Measurements from ENCODE around the gene CAVIN2. TPM values are rescaled to one million over a fixed set of nuclear protein-coding genes. Genes with fewer than 3 reads are reported as not detected.

Gene CAVIN2
- polyA plus RNA-seq, 1 donor (not counting 4 experiments of a cell fraction or from before 2014, with no cell fraction given): 10.2 TPM

DNA sequence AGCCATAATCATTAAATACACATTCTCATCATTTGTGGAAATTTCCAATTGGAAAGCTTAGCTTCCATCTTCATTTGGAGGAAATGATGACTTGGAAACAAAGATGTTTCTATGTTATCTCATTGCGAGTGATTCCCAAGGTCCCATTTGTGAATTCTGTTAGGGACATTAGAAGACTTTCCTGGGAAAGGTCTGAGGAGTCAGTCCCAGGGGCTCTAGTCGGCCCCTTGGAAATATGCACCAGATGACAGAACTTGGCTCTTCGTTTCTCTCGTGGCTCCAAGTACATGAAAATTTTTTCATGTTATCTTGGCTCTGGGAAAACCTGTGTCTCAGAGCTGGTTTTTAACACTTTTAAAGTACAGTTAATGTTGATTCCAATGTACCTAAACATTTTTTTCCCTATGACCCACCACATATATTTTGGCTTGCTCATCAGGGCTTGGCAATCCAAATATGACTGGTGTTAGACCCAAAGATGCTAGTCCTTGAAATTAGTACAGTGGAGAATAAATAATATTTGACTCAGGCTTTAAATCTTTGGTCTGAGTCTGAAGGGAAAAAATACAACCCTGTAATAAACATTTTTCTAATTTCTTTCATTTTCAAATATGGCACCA is 15.4 kb upstream of the CAVIN2 start:
- Histone ChIP-seq H3K4me1 (ENCODE audit: control insufficient read depth, extremely low read depth, insufficient read depth, low read length) (peaks cover 24% of the 10 kb centered on the region), H3K36me3 (ENCODE audit: control insufficient read depth in 2 of 2, extremely low read depth in 1 of 2, insufficient read depth in 2 of 2, low read length in 2 of 2) (no peaks in the 10 kb centered on the region), H3K4me3 (ENCODE audit: control insufficient read depth in 2 of 3, extremely low read depth in 1 of 3, insufficient read depth in 2 of 3, low read depth in 1 of 3, low read length in 3 of 3) (no peak overlapping the region), H3K4me2 (ENCODE audit: control insufficient read depth, extremely low read depth, insufficient read depth, low read depth, low read length) (no peak overlapping the region), H3K79me2 (ENCODE audit: control insufficient read depth, insufficient read depth, low read length) (no peaks in the 10 kb centered on the region), H3K9me1 (ENCODE audit: control insufficient read depth, extremely low read depth, insufficient read depth, low read length) (no peaks in the 10 kb centered on the region), H3K27me3 (ENCODE audit: control insufficient read depth, extremely low read depth, insufficient read depth, low read length) (no peaks in the 10 kb centered on the region), H3K27ac (ENCODE audit: control insufficient read depth, insufficient read depth, low read length) (no peak overlapping the region), H4K20me1 (ENCODE audit: control insufficient read depth, extremely low read depth, insufficient read depth, low read length) (no peaks in the 10 kb centered on the region), H2AFZ (ENCODE audit: control insufficient read depth, low read length) (no peak overlapping the region), H3K9me3 (ENCODE audit: control insufficient read depth, low read depth, low read length) (no peaks in the 10 kb centered on the region), H3K9ac (ENCODE audit: control insufficient read depth, extremely low read depth, insufficient read depth, low read length) (no peak overlapping the region)
- no peak for TF ChIP-seq EZH2 (IDR thresholded peaks at IDR 0.05; ENCODE audit: low read length)
- TF ChIP-seq CTCF (optimal IDR thresholded peaks at IDR 0.05 in 1 of 3, IDR thresholded peaks at IDR 0.05 in 1 of 3, conservative IDR thresholded peaks at IDR 0.05 in 1 of 3; ENCODE audit: extremely low read depth in 1 of 3, insufficient read depth in 2 of 3, low read length in 3 of 3): no peak
- no peak for DNase-seq (ENCODE audit: low read depth, low spot score)
- dilution Hi-C loops (cut with MboI; ENCODE audit: extremely low pct_ligation_motif_present, low sequenced_read_pairs): no loop called here
- FAIRE-seq: no peak

- H3K36me3 ChIP-seq (ENCODE audit: control insufficient read depth in 2 of 2, extremely low read depth in 1 of 2, insufficient read depth in 2 of 2, low read length in 2 of 2): no peaks in the 10 kb centered on the region
- FAIRE-seq (no peak), DNase-seq (ENCODE audit: low read depth, low spot score) (no peak)
- no peaks in the 10 kb centered on the region for H3K79me2 ChIP-seq (ENCODE audit: control insufficient read depth, insufficient read depth, low read length)
- dilution Hi-C loops (cut with MboI; ENCODE audit: extremely low pct_ligation_motif_present, low sequenced_read_pairs): no loop called here
- no peak overlapping the region for H3K9ac ChIP-seq (ENCODE audit: control insufficient read depth, extremely low read depth, insufficient read depth, low read length)
- H2AFZ ChIP-seq (ENCODE audit: control insufficient read depth, low read length): no peak overlapping the region
- no peaks in the 10 kb centered on the region for H4K20me1 ChIP-seq (ENCODE audit: control insufficient read depth, extremely low read depth, insufficient read depth, low read length)
- H3K9me3 ChIP-seq (ENCODE audit: control insufficient read depth, low read depth, low read length): no peaks in the 10 kb centered on the region
- H3K9me1 ChIP-seq (ENCODE audit: control insufficient read depth, extremely low read depth, insufficient read depth, low read length): no peaks in the 10 kb centered on the region
- H3K27ac ChIP-seq (ENCODE audit: control insufficient read depth, insufficient read depth, low read length): no peak overlapping the region
- no peak overlapping the region for H3K4me2 ChIP-seq (ENCODE audit: control insufficient read depth, extremely low read depth, insufficient read depth, low read depth, low read length)
- TF ChIP-seq CTCF (optimal IDR thresholded peaks at IDR 0.05 in 1 of 3, IDR thresholded peaks at IDR 0.05 in 1 of 3, conservative IDR thresholded peaks at IDR 0.05 in 1 of 3; ENCODE audit: extremely low read depth in 1 of 3, insufficient read depth in 2 of 3, low read length in 3 of 3) (no peak), EZH2 (IDR thresholded peaks at IDR 0.05; ENCODE audit: low read length) (no peak)
- H3K27me3 ChIP-seq (ENCODE audit: control insufficient read depth, extremely low read depth, insufficient read depth, low read length): no peaks in the 10 kb centered on the region
- no peak overlapping the region for H3K4me3 ChIP-seq (ENCODE audit: control insufficient read depth in 2 of 3, extremely low read depth in 1 of 3, insufficient read depth in 2 of 3, low read depth in 1 of 3, low read length in 3 of 3)
- H3K4me1 ChIP-seq (ENCODE audit: control insufficient read depth, extremely low read depth, insufficient read depth, low read length): peaks cover 11% of the 10 kb centered on the region
Observed at GRCh38 chr2:191860760-191861466, 14.0 kb upstream of the CAVIN2 start.

Data from keratinocyte (primary cell).